PC-9 (cell line): ENCODE results near the gene TMEFF2. TPM values are rescaled to one million over a fixed set of nuclear protein-coding genes. Genes with fewer than 3 reads are reported as not detected.

ENCODE experiments used
- BruUV-seq: library from RNA; stranded (reverse); fragments of 400-500 nt; replicated peaks from 2 replicates; lab custom pipeline; 2021; lab: Mats Ljungman, UMichigan
- CTCF ChIA-PET: fragments of 300-600 bp; sonication (Branson Sonifier 250); formaldehyde crosslinking; loops from one replicate; lab custom pipeline; 2022; ENCODE audit warnings: antibody characterized with exemption; lab: Charles Lee
- POLR2A ChIA-PET: fragments of 300-600 bp; sonication (Branson Sonifier 250); formaldehyde crosslinking; loops from one replicate; lab custom pipeline; 2022; ENCODE audit warnings: antibody characterized with exemption; ENCODE audit not compliant: unreplicated experiment; lab: Charles Lee
- DNase-seq, 2 experiments: peaks; one replicate each; pipeline versions ENCODE4 v3.0.0 to v3.0.0-alpha.2; 2015 to 2022; ENCODE audit warnings: mixed read lengths in 1 of 2
- H2AFZ ChIP-seq: fragments of 200-600 bp; sonication (generic); 2 replicates; pipeline ENCODE4 v1.8.1; 2017; ENCODE audit warnings: antibody characterized with exemption
- H3F3A ChIP-seq: fragments of 200-600 bp; sonication (generic); 2 replicates; pipeline ENCODE4 v1.8.1; 2017; ENCODE audit warnings: antibody characterized with exemption, mild to moderate bottlenecking, low read depth; ENCODE audit not compliant: insufficient read depth
- H3K27ac ChIP-seq: fragments of 200-600 bp; sonication (generic); 2 replicates; pipeline ENCODE4 v1.6.1; 2016; ENCODE audit warnings: mixed run types
- H3K27me3 ChIP-seq: fragments of 200-600 bp; sonication (generic); 2 replicates; pipeline ENCODE4 v1.6.1; 2016; ENCODE audit warnings: low read depth, mixed run types; ENCODE audit not compliant: insufficient read depth
- H3K36me3 ChIP-seq: fragments of 200-600 bp; sonication (generic); 2 replicates; pipeline ENCODE4 v1.6.1; 2016; ENCODE audit warnings: low read depth, mixed run types
- H3K4me1 ChIP-seq: fragments of 200-600 bp; sonication (generic); replicated peaks from 2 replicates; pipeline ENCODE4 v1.6.1; 2016; ENCODE audit warnings: mixed run types; ENCODE audit not compliant: insufficient read depth
- H3K4me2 ChIP-seq: fragments of 200-600 bp; sonication (generic); 2 replicates; pipeline ENCODE4 v1.6.1; 2017; ENCODE audit warnings: mixed run types
- H3K4me3 ChIP-seq: fragments of 200-600 bp; sonication (generic); 2 replicates; pipeline ENCODE4 v1.6.1; 2016; ENCODE audit warnings: mixed run types
- H3K79me2 ChIP-seq: fragments of 200-600 bp; sonication (generic); 2 replicates; pipeline ENCODE4 v1.6.1; 2017; ENCODE audit warnings: low read depth, mixed run types
- H3K9me2 ChIP-seq: fragments of 200-600 bp; sonication (generic); 2 replicates; pipeline ENCODE4 v1.8.1; 2017; ENCODE audit warnings: mild to moderate bottlenecking; ENCODE audit not compliant: insufficient read depth
- H3K9me3 ChIP-seq: fragments of 200-600 bp; sonication (generic); 2 replicates; pipeline ENCODE4 v1.8.1; 2016; ENCODE audit warnings: low read depth; ENCODE audit not compliant: insufficient read depth
- H4K20me1 ChIP-seq: fragments of 200-600 bp; sonication (generic); 2 replicates; pipeline ENCODE4 v1.8.1; 2017; ENCODE audit not compliant: insufficient read depth
- EZH2 ChIP-seq: fragments of 200-600 bp; sonication (generic); IDR thresholded peaks from 2 replicates; pipeline ENCODE4 v1.8.0; 2017; ENCODE audit warnings: antibody characterized with exemption, low read depth
- intact Hi-C: fragments of 100-400 bp; cut with micrococcal nuclease; formaldehyde crosslinking; loops from one replicate; pipeline ENCODE4 v1.10.0; 2022; ENCODE audit not compliant: unreplicated experiment
- total RNA-seq: library from RNA; stranded (reverse); gene quantifications from 2 replicates; pipeline ENCODE4 v1.2.3, GENCODE V29; 2021
- TF ChIP-seq, protein P1 (sequence below): fragments of 200-600 bp; sonication (generic); conservative IDR thresholded peaks from 2 replicates; pipeline ENCODE4 v1.6.1; 2017; ENCODE audit warnings: mixed run types, antibody characterized with exemption, mild to moderate bottlenecking, moderate library complexity

The TMEFF2 gene
- total RNA-seq, 1 experiment from 2014 or later: not detected

DNA sequence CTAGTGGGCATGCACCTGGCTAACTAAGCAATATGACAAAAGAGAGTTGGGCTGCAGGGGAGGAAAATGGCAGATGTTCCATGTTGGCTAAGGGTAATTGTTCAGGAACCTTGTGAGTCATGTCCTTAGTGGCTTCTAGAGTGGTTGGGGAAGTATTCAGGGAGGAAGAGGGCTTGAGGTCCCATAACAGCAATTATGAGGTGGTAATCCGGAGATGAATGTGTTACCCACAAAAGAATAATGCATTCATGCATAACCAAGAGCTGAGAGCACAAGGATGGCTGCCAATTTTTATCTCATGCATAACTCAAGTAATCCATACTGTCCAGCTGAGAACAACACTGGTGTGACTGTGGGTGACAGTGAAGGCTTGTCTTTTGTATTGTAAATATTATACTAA, 42.9 kb downstream of the TMEFF2 start:
- CTCF ChIA-PET: no interaction called here
- H3K36me3 ChIP-seq: no peaks in the 10 kb centered on the region
- BruUV-seq: no TSS peak
- no peaks in the 10 kb centered on the region for H3K9me3 ChIP-seq
- no peaks in the 10 kb centered on the region for H3F3A ChIP-seq
- H3K9me2 ChIP-seq: no peaks in the 10 kb centered on the region
- no peak overlapping the region for H3K27ac ChIP-seq
- no peaks in the 10 kb centered on the region for H3K27me3 ChIP-seq
- H4K20me1 ChIP-seq: no peaks in the 10 kb centered on the region
- POLR2A ChIA-PET: no interaction called here
- no peak overlapping the region for H3K4me2 ChIP-seq
- H3K4me1 ChIP-seq: no peaks in the 10 kb centered on the region
- H3K4me3 ChIP-seq: no peak overlapping the region
- H3K79me2 ChIP-seq: no peaks in the 10 kb centered on the region
- DNase-seq: no peak
- TF ChIP-seq, protein P1, sequence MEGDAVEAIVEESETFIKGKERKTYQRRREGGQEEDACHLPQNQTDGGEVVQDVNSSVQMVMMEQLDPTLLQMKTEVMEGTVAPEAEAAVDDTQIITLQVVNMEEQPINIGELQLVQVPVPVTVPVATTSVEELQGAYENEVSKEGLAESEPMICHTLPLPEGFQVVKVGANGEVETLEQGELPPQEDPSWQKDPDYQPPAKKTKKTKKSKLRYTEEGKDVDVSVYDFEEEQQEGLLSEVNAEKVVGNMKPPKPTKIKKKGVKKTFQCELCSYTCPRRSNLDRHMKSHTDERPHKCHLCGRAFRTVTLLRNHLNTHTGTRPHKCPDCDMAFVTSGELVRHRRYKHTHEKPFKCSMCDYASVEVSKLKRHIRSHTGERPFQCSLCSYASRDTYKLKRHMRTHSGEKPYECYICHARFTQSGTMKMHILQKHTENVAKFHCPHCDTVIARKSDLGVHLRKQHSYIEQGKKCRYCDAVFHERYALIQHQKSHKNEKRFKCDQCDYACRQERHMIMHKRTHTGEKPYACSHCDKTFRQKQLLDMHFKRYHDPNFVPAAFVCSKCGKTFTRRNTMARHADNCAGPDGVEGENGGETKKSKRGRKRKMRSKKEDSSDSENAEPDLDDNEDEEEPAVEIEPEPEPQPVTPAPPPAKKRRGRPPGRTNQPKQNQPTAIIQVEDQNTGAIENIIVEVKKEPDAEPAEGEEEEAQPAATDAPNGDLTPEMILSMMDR: no peak
- TF ChIP-seq EZH2: no peak
- no peak overlapping the region for H2AFZ ChIP-seq
- intact Hi-C loops: no loop called here

DNA sequence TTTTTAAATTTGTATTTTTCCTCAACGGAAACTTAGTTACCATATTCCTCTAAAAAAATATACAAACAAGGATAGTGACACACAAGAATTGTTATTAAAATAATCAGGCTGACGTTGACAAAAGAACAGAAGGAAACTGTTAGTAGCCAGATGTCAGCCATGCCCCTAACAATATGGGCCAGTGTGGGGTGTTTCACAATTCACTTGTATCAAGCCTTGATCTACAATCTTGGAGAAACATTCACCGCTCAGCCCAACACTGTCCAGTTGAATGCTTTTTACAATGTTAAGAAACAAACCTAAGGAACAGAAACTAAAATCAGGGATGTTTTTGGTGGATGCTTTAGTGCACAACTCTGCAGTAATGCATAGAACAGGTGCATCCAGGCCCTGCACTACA, 44.6 kb downstream of the TMEFF2 start:
- BruUV-seq: no TSS peak
- POLR2A ChIA-PET: no interaction called here
- Histone ChIP-seq H3K36me3 (no peaks in the 10 kb centered on the region), H3K27ac (no peak overlapping the region), H3K27me3 (no peaks in the 10 kb centered on the region), H3K9me2 (no peaks in the 10 kb centered on the region), H3F3A (no peaks in the 10 kb centered on the region), H3K4me2 (no peak overlapping the region), H4K20me1 (no peaks in the 10 kb centered on the region), H3K4me1 (no peaks in the 10 kb centered on the region), H3K4me3 (no peak overlapping the region), H2AFZ (no peak overlapping the region), H3K9me3 (no peaks in the 10 kb centered on the region), H3K79me2 (no peaks in the 10 kb centered on the region)
- intact Hi-C loops: no loop called here
- TF ChIP-seq EZH2: no peak
- TF ChIP-seq, protein P1: no peak
- DNase-seq: no peak
- CTCF ChIA-PET: no interaction called here

DNA sequence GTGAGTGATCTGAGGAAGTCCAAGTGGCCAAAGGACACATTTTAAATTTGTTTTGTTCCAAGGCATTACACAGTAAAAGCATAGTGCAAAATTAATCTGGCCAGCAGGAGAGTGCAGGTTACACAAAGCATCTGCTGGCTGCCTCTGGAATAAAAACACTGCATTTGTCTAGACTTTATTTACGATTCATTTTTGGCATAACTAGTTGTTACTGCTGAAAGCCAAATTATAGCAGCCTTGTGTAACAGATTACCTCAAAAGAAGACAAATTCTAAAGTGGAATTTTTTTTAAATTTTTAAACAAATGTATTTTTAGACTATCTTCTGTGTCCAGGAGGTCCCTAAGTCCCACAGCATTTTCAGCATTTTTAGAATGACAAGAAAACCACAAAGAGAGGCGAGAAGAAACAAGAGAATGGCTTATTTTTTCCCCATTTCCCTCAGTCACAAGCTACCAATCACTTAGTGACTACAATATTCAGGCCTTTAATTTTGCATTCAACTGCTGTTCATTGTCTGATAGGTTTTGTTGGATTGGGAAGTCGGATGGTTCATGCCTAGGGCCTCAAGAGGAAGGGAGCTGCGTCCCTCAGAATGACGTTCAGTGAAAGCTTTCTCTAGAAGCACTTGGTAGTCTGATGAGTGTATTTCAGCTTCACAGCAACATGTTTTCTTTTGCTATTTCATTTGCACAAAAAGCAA, 46.0 kb downstream of the TMEFF2 start:
- DNase-seq: no peak
- no peaks in the 10 kb centered on the region for H3K27me3 ChIP-seq
- POLR2A ChIA-PET: no interaction called here
- H3K36me3 ChIP-seq: no peaks in the 10 kb centered on the region
- H4K20me1 ChIP-seq: no peaks in the 10 kb centered on the region
- H3K9me2 ChIP-seq: no peaks in the 10 kb centered on the region
- H3K79me2 ChIP-seq: no peaks in the 10 kb centered on the region
- TF ChIP-seq, protein P1: no peak
- no peak for TF ChIP-seq EZH2
- H3K9me3 ChIP-seq: no peaks in the 10 kb centered on the region
- BruUV-seq: no TSS peak
- H3K4me1 ChIP-seq: no peaks in the 10 kb centered on the region
- H3K4me3 ChIP-seq: no peak overlapping the region
- H3K27ac ChIP-seq: no peak overlapping the region
- H3K4me2 ChIP-seq: no peak overlapping the region
- intact Hi-C loops: no loop called here
- H3F3A ChIP-seq: no peaks in the 10 kb centered on the region
- CTCF ChIA-PET: no interaction called here
- H2AFZ ChIP-seq: 0 out of 2 replicates have a peak overlapping the region, but pooled peaks have one; percentile 22
